HepG2 (cell line): ENCODE results near the gene LMAN1L. TPM values are rescaled to one million over a fixed set of nuclear protein-coding genes. Genes with fewer than 3 reads are reported as not detected.

Experiments
- CBX5 ChIP-seq: sonication (generic); formaldehyde crosslinking; IDR thresholded peaks from 2 replicates; pipeline ENCODE4 v1.4.0; 2020; ENCODE audit warnings: missing genetic modification reagents, borderline replicate concordance
- CTCF ChIP-seq: sonication (generic); formaldehyde crosslinking; IDR thresholded peaks from 2 replicates; pipeline ENCODE4 v1.5.0; 2020; ENCODE audit warnings: mild to moderate bottlenecking, missing genetic modification reagents, moderate library complexity
- ETV6 ChIP-seq: sonication (generic); formaldehyde crosslinking; conservative IDR thresholded peaks from 2 replicates; pipeline ENCODE4 v1.4.0; 2020; ENCODE audit warnings: missing genetic modification reagents
- GATAD2A ChIP-seq: IDR thresholded peaks from 2 replicates; pipeline ENCODE4 v1.6.1; 2016
- YEATS2 ChIP-seq: sonication (generic); formaldehyde crosslinking; IDR thresholded peaks from 2 replicates; pipeline ENCODE4 v1.4.0; 2020; ENCODE audit warnings: missing genetic modification reagents, borderline replicate concordance
- polyA plus RNA-seq, 8 experiments: library from polyadenylated mRNA; depleted of rRNA in 3 of 8; stranded (reverse) in 7 of 8; unstranded in 1 of 8; fragments of >200 nt; fragmentation: Illumina TruSeq in 4 of 8; extraction: Trizol in 4 of 8; gene quantifications; 2 replicates each; pipeline versions ENCODE4 v1.2.1 to v1.2.3, GENCODE V29; 2011 to 2016; ENCODE audit warnings: low read depth in 4 of 8, missing spikeins in 1 of 8, mixed read lengths in 1 of 8; ENCODE audit not compliant: insufficient read depth in 1 of 8
- total RNA-seq, 5 experiments: library from RNA; depleted of rRNA; stranded (reverse); fragments of >200 nt; fragmentation: Illumina TruSeq; extraction: Trizol; gene quantifications; 2 replicates each; pipeline ENCODE4 v1.2.3, GENCODE V29; 2016; ENCODE audit warnings: low read depth in 1 of 5
- TF ChIP-seq, protein P1 (sequence below): sonication (generic); formaldehyde crosslinking; IDR thresholded peaks from 2 replicates; pipeline ENCODE4 v1.9.0; 2022; ENCODE audit warnings: missing genetic modification reagents, mild to moderate bottlenecking, borderline replicate concordance
- TF ChIP-seq, protein P2 (sequence below): sonication (generic); formaldehyde crosslinking; IDR thresholded peaks from 2 replicates; pipeline ENCODE4 v1.4.0; 2020; ENCODE audit warnings: missing genetic modification reagents

Gene LMAN1L
- total and polyA plus RNA-seq, 2 of the 13 experiments (the other 11 are each of a cell fraction or from before 2014, with no cell fraction given) = not detected

DNA sequence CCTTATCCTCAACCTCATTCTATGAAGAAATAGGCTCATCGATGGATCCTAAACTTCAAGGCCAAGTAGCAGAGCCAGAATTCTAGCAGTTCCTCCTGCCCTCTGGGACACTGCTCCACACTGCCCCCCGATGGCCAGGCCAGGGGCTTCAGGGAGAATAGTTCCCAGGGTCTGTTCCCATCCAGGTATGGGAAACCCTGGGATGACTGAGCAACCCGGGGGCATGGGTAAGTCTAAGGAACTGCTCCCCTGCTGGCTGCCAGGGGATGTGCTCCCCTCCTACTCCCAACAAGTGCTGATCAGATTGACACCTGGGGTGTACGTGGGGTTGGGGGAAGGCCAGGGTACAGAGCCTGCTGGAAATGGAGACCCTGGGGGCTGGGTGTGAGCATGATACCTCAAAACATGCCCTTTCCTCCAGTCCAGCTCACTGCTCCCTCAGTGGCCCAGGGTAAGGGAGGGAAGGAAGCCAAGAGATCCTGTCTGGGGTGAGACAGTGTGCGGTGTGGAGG is 22.7 kb downstream of the LMAN1L start (continued):
- TF ChIP-seq CTCF (CRISPR knock-in tag) (peak; percentile 82), YEATS2 (CRISPR knock-in tag) (no peak), ETV6 (CRISPR knock-in tag) (no peak), CBX5 (0 out of 2 replicates have a peak, but pooled peaks have one; percentile 49), GATAD2A (CRISPR knock-in tag) (peak; percentile 33; the same call in 1 of the 2 replicates)
- TF ChIP-seq, protein P1, sequence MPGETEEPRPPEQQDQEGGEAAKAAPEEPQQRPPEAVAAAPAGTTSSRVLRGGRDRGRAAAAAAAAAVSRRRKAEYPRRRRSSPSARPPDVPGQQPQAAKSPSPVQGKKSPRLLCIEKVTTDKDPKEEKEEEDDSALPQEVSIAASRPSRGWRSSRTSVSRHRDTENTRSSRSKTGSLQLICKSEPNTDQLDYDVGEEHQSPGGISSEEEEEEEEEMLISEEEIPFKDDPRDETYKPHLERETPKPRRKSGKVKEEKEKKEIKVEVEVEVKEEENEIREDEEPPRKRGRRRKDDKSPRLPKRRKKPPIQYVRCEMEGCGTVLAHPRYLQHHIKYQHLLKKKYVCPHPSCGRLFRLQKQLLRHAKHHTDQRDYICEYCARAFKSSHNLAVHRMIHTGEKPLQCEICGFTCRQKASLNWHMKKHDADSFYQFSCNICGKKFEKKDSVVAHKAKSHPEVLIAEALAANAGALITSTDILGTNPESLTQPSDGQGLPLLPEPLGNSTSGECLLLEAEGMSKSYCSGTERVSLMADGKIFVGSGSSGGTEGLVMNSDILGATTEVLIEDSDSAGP (CRISPR knock-in tag) = peak; percentile 36; the same call in 1 of the 2 replicates
- TF ChIP-seq, protein P2, sequence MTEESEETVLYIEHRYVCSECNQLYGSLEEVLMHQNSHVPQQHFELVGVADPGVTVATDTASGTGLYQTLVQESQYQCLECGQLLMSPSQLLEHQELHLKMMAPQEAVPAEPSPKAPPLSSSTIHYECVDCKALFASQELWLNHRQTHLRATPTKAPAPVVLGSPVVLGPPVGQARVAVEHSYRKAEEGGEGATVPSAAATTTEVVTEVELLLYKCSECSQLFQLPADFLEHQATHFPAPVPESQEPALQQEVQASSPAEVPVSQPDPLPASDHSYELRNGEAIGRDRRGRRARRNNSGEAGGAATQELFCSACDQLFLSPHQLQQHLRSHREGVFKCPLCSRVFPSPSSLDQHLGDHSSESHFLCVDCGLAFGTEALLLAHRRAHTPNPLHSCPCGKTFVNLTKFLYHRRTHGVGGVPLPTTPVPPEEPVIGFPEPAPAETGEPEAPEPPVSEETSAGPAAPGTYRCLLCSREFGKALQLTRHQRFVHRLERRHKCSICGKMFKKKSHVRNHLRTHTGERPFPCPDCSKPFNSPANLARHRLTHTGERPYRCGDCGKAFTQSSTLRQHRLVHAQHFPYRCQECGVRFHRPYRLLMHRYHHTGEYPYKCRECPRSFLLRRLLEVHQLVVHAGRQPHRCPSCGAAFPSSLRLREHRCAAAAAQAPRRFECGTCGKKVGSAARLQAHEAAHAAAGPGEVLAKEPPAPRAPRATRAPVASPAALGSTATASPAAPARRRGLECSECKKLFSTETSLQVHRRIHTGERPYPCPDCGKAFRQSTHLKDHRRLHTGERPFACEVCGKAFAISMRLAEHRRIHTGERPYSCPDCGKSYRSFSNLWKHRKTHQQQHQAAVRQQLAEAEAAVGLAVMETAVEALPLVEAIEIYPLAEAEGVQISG (CRISPR knock-in tag) = peak; percentile 33; the same call in 1 of the 2 replicates
